HepG2 (cell line): ENCODE data around the gene MYOM1. TPM values are rescaled to one million over a fixed set of nuclear protein-coding genes. Genes with fewer than 3 reads are reported as not detected.

Source experiments
- ARNTL ChIP-seq: sonication (generic); formaldehyde crosslinking; IDR thresholded peaks from 2 replicates; pipeline ENCODE4 v1.4.0; 2020; ENCODE audit warnings: mild to moderate bottlenecking, missing genetic modification reagents
- FOXO1 ChIP-seq: sonication (generic); formaldehyde crosslinking; IDR thresholded peaks from 2 replicates; pipeline ENCODE4 v1.4.0; 2020; ENCODE audit warnings: missing genetic modification reagents
- GABPA ChIP-seq, 2 experiments: IDR thresholded peaks; 2 replicates each; pipeline ENCODE4 v1.6.1; 2011 to 2016; ENCODE audit warnings: low read depth in 2 of 2, low read length in 1 of 2, missing biosample characterization in 1 of 2, missing genetic modification characterization in 1 of 2
- HDAC2 ChIP-seq: sonication (generic); formaldehyde crosslinking; IDR thresholded peaks from 2 replicates; pipeline ENCODE4 v1.4.0; 2020; ENCODE audit warnings: missing genetic modification reagents
- HMGXB3 ChIP-seq: sonication (generic); formaldehyde crosslinking; IDR thresholded peaks from 2 replicates; pipeline ENCODE4 v1.4.0; 2020; ENCODE audit warnings: missing genetic modification reagents, borderline replicate concordance
- NFE2L1 ChIP-seq: sonication (generic); formaldehyde crosslinking; IDR thresholded peaks from 2 replicates; pipeline ENCODE4 v1.4.0; 2020; ENCODE audit warnings: missing genetic modification reagents, mild to moderate bottlenecking, borderline replicate concordance
- SKIL ChIP-seq: sonication (generic); formaldehyde crosslinking; IDR thresholded peaks from 2 replicates; pipeline ENCODE4 v1.8.0; 2022; ENCODE audit warnings: missing genetic modification reagents, mild to moderate bottlenecking, moderate library complexity, borderline replicate concordance
- SP5 ChIP-seq: IDR thresholded peaks from 2 replicates; pipeline ENCODE4 v1.6.1; 2016; ENCODE audit warnings: low read depth, borderline replicate concordance
- TCF12 ChIP-seq, 2 experiments: fragments of 450-650 bp in 1 of 2; sonication (generic) in 1 of 2; formaldehyde crosslinking in 1 of 2; IDR thresholded peaks; 2 replicates each; pipeline versions ENCODE4 v1.6.1 to v1.8.0; 2017 to 2022; ENCODE audit warnings: antibody characterized with exemption in 1 of 2, mild to moderate bottlenecking in 1 of 2, missing genetic modification reagents in 1 of 2, moderate library complexity in 1 of 2
- TFDP1 ChIP-seq: IDR thresholded peaks from 2 replicates; pipeline ENCODE4 v1.6.1; 2016; ENCODE audit warnings: missing compliant biosample characterization, missing genetic modification reagents, borderline replicate concordance
- THAP11 ChIP-seq: IDR thresholded peaks from 2 replicates; pipeline ENCODE4 v1.6.1; 2016; ENCODE audit warnings: missing biosample characterization, missing genetic modification reagents
- XRCC5 ChIP-seq: fragments of 200-400 bp; formaldehyde crosslinking; optimal IDR thresholded peaks from 2 replicates; pipeline ENCODE3; 2017; ENCODE audit warnings: mild to moderate bottlenecking, low read length
- ZFY ChIP-seq: sonication (generic); formaldehyde crosslinking; IDR thresholded peaks from 2 replicates; pipeline ENCODE4 v1.4.0; 2020; ENCODE audit warnings: missing genetic modification reagents
- ZMYM2 ChIP-seq: sonication (generic); formaldehyde crosslinking; IDR thresholded peaks from 2 replicates; pipeline ENCODE4 v1.8.0; 2022; ENCODE audit warnings: mild to moderate bottlenecking, missing genetic modification reagents
- ZNF687 ChIP-seq: sonication (generic); formaldehyde crosslinking; IDR thresholded peaks from 2 replicates; pipeline ENCODE4 v1.5.1; 2020; ENCODE audit warnings: mild to moderate bottlenecking, missing genetic modification reagents, moderate library complexity
- ZNF749 ChIP-seq: sonication (generic); formaldehyde crosslinking; IDR thresholded peaks from 2 replicates; pipeline ENCODE4 v1.8.0; 2022; ENCODE audit warnings: mild to moderate bottlenecking, missing genetic modification reagents, moderate library complexity, borderline replicate concordance
- polyA plus RNA-seq, 8 experiments: library from polyadenylated mRNA; depleted of rRNA in 3 of 8; stranded (reverse) in 7 of 8; unstranded in 1 of 8; fragments of >200 nt; fragmentation: Illumina TruSeq in 4 of 8; extraction: Trizol in 4 of 8; gene quantifications; 2 replicates each; pipeline versions ENCODE4 v1.2.1 to v1.2.3, GENCODE V29; 2011 to 2016; ENCODE audit warnings: low read depth in 4 of 8, missing spikeins in 1 of 8, mixed read lengths in 1 of 8; ENCODE audit not compliant: insufficient read depth in 1 of 8
- total RNA-seq, 5 experiments: library from RNA; depleted of rRNA; stranded (reverse); fragments of >200 nt; fragmentation: Illumina TruSeq; extraction: Trizol; gene quantifications; 2 replicates each; pipeline ENCODE4 v1.2.3, GENCODE V29; 2016; ENCODE audit warnings: low read depth in 1 of 5

MYOM1 gene
- total and polyA plus RNA-seq, 2 of the 13 experiments (the other 11 are each of a cell fraction or from before 2014, with no cell fraction given), result 0.46 to 0.98 TPM

GRCh38 chr18:3037423-3037915 lies 182.3 kb downstream of the MYOM1 start (continued):
- TF ChIP-seq ZNF749 (CRISPR knock-in tag) (no peak; the same call in 1 of the 2 replicates), ARNTL (CRISPR knock-in tag) (peak; percentile 74), TCF12 (IDR thresholded peaks at IDR 0.05) (no peak), TCF12 (CRISPR knock-in tag; IDR thresholded peaks at IDR 0.05) (no peak), HMGXB3 (peak; percentile 96), TFDP1 (CRISPR knock-in tag) (peak; percentile 75; the same call in 1 of the 2 replicates), HDAC2 (CRISPR knock-in tag) (peak; percentile 97), ZFY (0 out of 2 replicates have a peak, but pooled peaks have one; percentile 36), ZMYM2 (CRISPR knock-in tag) (peak; percentile 38; the same call in 1 of the 2 replicates), NFE2L1 (CRISPR knock-in tag) (no peak), GABPA (IDR thresholded peaks at IDR 0.05; ENCODE audit: low read depth, low read length) (no peak), GABPA (CRISPR knock-in tag; IDR thresholded peaks at IDR 0.05; ENCODE audit: low read depth) (peak; percentile 84), XRCC5 (no peak), FOXO1 (CRISPR knock-in tag) (peak; percentile 99), THAP11 (CRISPR knock-in tag) (peak; percentile 83), ZNF687 (no peak), SKIL (CRISPR knock-in tag) (peak; percentile 40; the same call in 1 of the 2 replicates), SP5 (CRISPR knock-in tag) (peak; percentile 60; the same call in 1 of the 2 replicates)
